ENCODE results near the gene PRDM13.
"Not testable (repeated sequence)": the region's sequence is repeated elsewhere in the genome, so short reads cannot be mapped to it uniquely, and the experiment has no call there.

The PRDM13 gene

GRCh38 chr6:99590728-99591672, 15.6 kb upstream of the PRDM13 start:
- H3K27me3 ChIP-seq (ENCODE audit: insufficient read depth, low read length, poor library complexity, severe bottlenecking), result no peaks in the 10 kb centered on the region
- no peaks in the 10 kb centered on the region for H3K9me3 ChIP-seq (ENCODE audit: insufficient read depth, low read depth, low read length)
- TF ChIP-seq EZH2phosphoT487 (IDR thresholded peaks at IDR 0.05; ENCODE audit: borderline replicate concordance), result no peak
- no peak for TF ChIP-seq CTCF (conservative IDR thresholded peaks at IDR 0.05; ENCODE audit: low read length)
- no peaks in the 10 kb centered on the region for H4K20me1 ChIP-seq (ENCODE audit: insufficient read depth, low read length, poor library complexity, severe bottlenecking)
- no peaks in the 10 kb centered on the region for H3K4me1 ChIP-seq (ENCODE audit: insufficient read depth, low read length, poor library complexity, severe bottlenecking)
- no peak overlapping the region for H2AFZ ChIP-seq (ENCODE audit: low read length)
- H3K9ac ChIP-seq (ENCODE audit: low read depth, low read length, poor library complexity, severe bottlenecking), result no peak overlapping the region
- no peak overlapping the region for H3K4me3 ChIP-seq (ENCODE audit: low read length, poor library complexity, severe bottlenecking)
- no peak overlapping the region for H3K4me2 ChIP-seq (ENCODE audit: low read depth, low read length, poor library complexity, severe bottlenecking)
- no peaks in the 10 kb centered on the region for H3K79me2 ChIP-seq (ENCODE audit: insufficient read depth, low read length)
- no peaks in the 10 kb centered on the region for H3F3A ChIP-seq (ENCODE audit: low read depth)
- no peaks in the 10 kb centered on the region for H3K9me2 ChIP-seq (replicated peaks; ENCODE audit: low read depth, low read length)
- no peaks in the 10 kb centered on the region for H3K36me3 ChIP-seq (ENCODE audit: insufficient read depth, low read length)

- H3K4me2 ChIP-seq (ENCODE audit: low read depth, low read length, poor library complexity, severe bottlenecking), result no peak overlapping the region
- no peaks in the 10 kb centered on the region for H3K27me3 ChIP-seq (ENCODE audit: insufficient read depth, low read length, poor library complexity, severe bottlenecking)
These were observed 14.8 kb upstream of the PRDM13 start for GRCh38 chr6:99591673-99592364.

GRCh38 chr6:99592900-99593299, 13.7 kb upstream of the PRDM13 start:
- Histone ChIP-seq H3K9me2 (replicated peaks; ENCODE audit: low read depth, low read length) (no peaks in the 10 kb centered on the region), H4K20me1 (ENCODE audit: insufficient read depth, low read length, poor library complexity, severe bottlenecking) (no peaks in the 10 kb centered on the region), H3K79me2 (ENCODE audit: insufficient read depth, low read length) (no peaks in the 10 kb centered on the region), H3K4me1 (ENCODE audit: insufficient read depth, low read length, poor library complexity, severe bottlenecking) (no peaks in the 10 kb centered on the region), H3K27me3 (ENCODE audit: insufficient read depth, low read length, poor library complexity, severe bottlenecking) (no peaks in the 10 kb centered on the region), H3K9ac (ENCODE audit: low read depth, low read length, poor library complexity, severe bottlenecking) (no peak overlapping the region), H3K36me3 (ENCODE audit: insufficient read depth, low read length) (no peaks in the 10 kb centered on the region), H3K4me3 (ENCODE audit: low read length, poor library complexity, severe bottlenecking) (no peak overlapping the region), H3F3A (ENCODE audit: low read depth) (no peaks in the 10 kb centered on the region), H2AFZ (ENCODE audit: low read length) (no peak overlapping the region), H3K4me2 (ENCODE audit: low read depth, low read length, poor library complexity, severe bottlenecking) (no peak overlapping the region), H3K9me3 (ENCODE audit: insufficient read depth, low read depth, low read length) (no peaks in the 10 kb centered on the region)
- TF ChIP-seq EZH2phosphoT487 (IDR thresholded peaks at IDR 0.05; ENCODE audit: borderline replicate concordance), result no peak
- no peak for TF ChIP-seq CTCF (conservative IDR thresholded peaks at IDR 0.05; ENCODE audit: low read length)

More at GRCh38 chr6:99591673-99592364, 14.8 kb upstream of the PRDM13 start:
- H3K79me2 ChIP-seq (ENCODE audit: insufficient read depth, low read length), result no peaks in the 10 kb centered on the region
- H2AFZ ChIP-seq (ENCODE audit: low read length), result no peak overlapping the region
- no peaks in the 10 kb centered on the region for H3K36me3 ChIP-seq (ENCODE audit: insufficient read depth, low read length)
- H3K4me3 ChIP-seq (ENCODE audit: low read length, poor library complexity, severe bottlenecking), result no peak overlapping the region
- H3F3A ChIP-seq (ENCODE audit: low read depth), result no peaks in the 10 kb centered on the region
- H4K20me1 ChIP-seq (ENCODE audit: insufficient read depth, low read length, poor library complexity, severe bottlenecking), result no peaks in the 10 kb centered on the region
- H3K9ac ChIP-seq (ENCODE audit: low read depth, low read length, poor library complexity, severe bottlenecking), result no peak overlapping the region
- no peaks in the 10 kb centered on the region for H3K9me2 ChIP-seq (replicated peaks; ENCODE audit: low read depth, low read length)
- no peaks in the 10 kb centered on the region for H3K9me3 ChIP-seq (ENCODE audit: insufficient read depth, low read depth, low read length)
- no peaks in the 10 kb centered on the region for H3K4me1 ChIP-seq (ENCODE audit: insufficient read depth, low read length, poor library complexity, severe bottlenecking)
- no peak for TF ChIP-seq EZH2phosphoT487 (IDR thresholded peaks at IDR 0.05; ENCODE audit: borderline replicate concordance)
- TF ChIP-seq CTCF (conservative IDR thresholded peaks at IDR 0.05; ENCODE audit: low read length), result no peak

- not testable (repeated sequence) for H3K4me3 ChIP-seq (ENCODE audit: low read length, poor library complexity, severe bottlenecking); H3F3A ChIP-seq (ENCODE audit: low read depth); H3K9me3 ChIP-seq (ENCODE audit: insufficient read depth, low read depth, low read length); H4K20me1 ChIP-seq (ENCODE audit: insufficient read depth, low read length, poor library complexity, severe bottlenecking); H3K9ac ChIP-seq (ENCODE audit: low read depth, low read length, poor library complexity, severe bottlenecking); H3K9me2 ChIP-seq (replicated peaks; ENCODE audit: low read depth, low read length); H3K36me3 ChIP-seq (ENCODE audit: insufficient read depth, low read length); H3K27me3 ChIP-seq (ENCODE audit: insufficient read depth, low read length, poor library complexity, severe bottlenecking); H3K4me2 ChIP-seq (ENCODE audit: low read depth, low read length, poor library complexity, severe bottlenecking); H2AFZ ChIP-seq (ENCODE audit: low read length); H3K79me2 ChIP-seq (ENCODE audit: insufficient read depth, low read length); H3K4me1 ChIP-seq (ENCODE audit: insufficient read depth, low read length, poor library complexity, severe bottlenecking)
These were observed 11.9 kb upstream of the PRDM13 start for GRCh38 chr6:99594696-99595095.
